Endothelial cell (in vitro differentiated cells): ENCODE measurements around the gene SHROOM2. TPM values are rescaled to one million over a fixed set of nuclear protein-coding genes. Genes with fewer than 3 reads are reported as not detected.

Experiments
- DNase-seq: peaks from one replicate; pipeline ENCODE4 v3.0.0; 2021; ENCODE audit warnings: low spot score
- H3K27ac Mint-ChIP-seq: one replicate; pipeline ENCODE4 v1.8.0; 2021; ENCODE audit warnings: mixed read lengths, inconsistent platforms; ENCODE audit not compliant: unreplicated experiment
- H3K27me3 Mint-ChIP-seq: one replicate; pipeline ENCODE4 v1.8.0; 2021; ENCODE audit warnings: mild to moderate bottlenecking, moderate library complexity, mixed read lengths, inconsistent platforms; ENCODE audit not compliant: unreplicated experiment
- H3K36me3 Mint-ChIP-seq: one replicate; pipeline ENCODE4 v1.8.0; 2021; ENCODE audit warnings: mild to moderate bottlenecking, low read depth, mixed read lengths, inconsistent platforms; ENCODE audit not compliant: unreplicated experiment
- H3K4me1 Mint-ChIP-seq: one replicate; pipeline ENCODE4 v1.8.0; 2021; ENCODE audit warnings: mild to moderate bottlenecking, mixed read lengths, inconsistent platforms; ENCODE audit not compliant: unreplicated experiment
- H3K4me3 Mint-ChIP-seq: one replicate; pipeline ENCODE4 v1.8.0; 2021; ENCODE audit warnings: mild to moderate bottlenecking, mixed read lengths, inconsistent platforms; ENCODE audit not compliant: unreplicated experiment
- H3K9me3 Mint-ChIP-seq: one replicate; pipeline ENCODE4 v1.8.0; 2021; ENCODE audit warnings: mixed read lengths, inconsistent platforms; ENCODE audit not compliant: unreplicated experiment
- total RNA-seq: library from RNA; stranded (reverse); fragmentation: NEBNext Ultra II Directional; extraction: Animal tissue kit (Norgen Biotek cat#: 25700); gene quantifications from one replicate; pipeline ENCODE4 v1.2.1, GENCODE V29; 2021; ENCODE audit not compliant: unreplicated experiment
- TF ChIP-seq, protein P1 (sequence below): fragments of 200-600 bp; sonication (generic); IDR thresholded peaks from one replicate; pipeline ENCODE4 v1.5.0; 2021; ENCODE audit warnings: antibody characterized with exemption; ENCODE audit not compliant: unreplicated experiment

Gene SHROOM2
- total RNA-seq, 1 donor from 2014 or later: 22.3 TPM

DNA sequence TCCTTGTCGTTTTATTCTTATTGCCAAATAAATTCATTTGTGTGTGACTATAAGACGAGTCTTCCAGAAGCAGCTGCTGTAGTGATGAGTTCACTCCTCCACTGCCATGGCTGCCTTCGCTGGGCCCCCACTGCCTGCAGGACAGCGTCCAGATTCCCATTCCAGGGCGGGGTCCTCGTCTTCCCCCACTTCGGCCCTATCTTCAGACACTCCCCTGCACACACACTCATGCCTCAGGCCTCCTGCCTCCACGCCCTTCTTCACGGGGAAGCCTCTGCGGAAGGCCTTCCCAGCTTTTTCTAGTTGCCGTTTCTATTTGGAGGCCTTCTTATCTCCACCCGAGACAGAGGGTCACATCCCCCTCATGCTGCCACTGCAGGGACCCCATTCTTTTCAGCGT lies 80.4 kb downstream of the SHROOM2 start:
- DNase-seq: no peak
- TF ChIP-seq, protein P1, sequence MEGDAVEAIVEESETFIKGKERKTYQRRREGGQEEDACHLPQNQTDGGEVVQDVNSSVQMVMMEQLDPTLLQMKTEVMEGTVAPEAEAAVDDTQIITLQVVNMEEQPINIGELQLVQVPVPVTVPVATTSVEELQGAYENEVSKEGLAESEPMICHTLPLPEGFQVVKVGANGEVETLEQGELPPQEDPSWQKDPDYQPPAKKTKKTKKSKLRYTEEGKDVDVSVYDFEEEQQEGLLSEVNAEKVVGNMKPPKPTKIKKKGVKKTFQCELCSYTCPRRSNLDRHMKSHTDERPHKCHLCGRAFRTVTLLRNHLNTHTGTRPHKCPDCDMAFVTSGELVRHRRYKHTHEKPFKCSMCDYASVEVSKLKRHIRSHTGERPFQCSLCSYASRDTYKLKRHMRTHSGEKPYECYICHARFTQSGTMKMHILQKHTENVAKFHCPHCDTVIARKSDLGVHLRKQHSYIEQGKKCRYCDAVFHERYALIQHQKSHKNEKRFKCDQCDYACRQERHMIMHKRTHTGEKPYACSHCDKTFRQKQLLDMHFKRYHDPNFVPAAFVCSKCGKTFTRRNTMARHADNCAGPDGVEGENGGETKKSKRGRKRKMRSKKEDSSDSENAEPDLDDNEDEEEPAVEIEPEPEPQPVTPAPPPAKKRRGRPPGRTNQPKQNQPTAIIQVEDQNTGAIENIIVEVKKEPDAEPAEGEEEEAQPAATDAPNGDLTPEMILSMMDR: no peak
- Mint-ChIP-seq H3K36me3 (no peaks in the 10 kb centered on the region), H3K27me3 (peaks cover 6% of the 10 kb centered on the region), H3K9me3 (no peaks in the 10 kb centered on the region), H3K4me1 (peaks cover 32% of the 10 kb centered on the region), H3K4me3 (no peak overlapping the region), H3K27ac (no peak overlapping the region)

DNA sequence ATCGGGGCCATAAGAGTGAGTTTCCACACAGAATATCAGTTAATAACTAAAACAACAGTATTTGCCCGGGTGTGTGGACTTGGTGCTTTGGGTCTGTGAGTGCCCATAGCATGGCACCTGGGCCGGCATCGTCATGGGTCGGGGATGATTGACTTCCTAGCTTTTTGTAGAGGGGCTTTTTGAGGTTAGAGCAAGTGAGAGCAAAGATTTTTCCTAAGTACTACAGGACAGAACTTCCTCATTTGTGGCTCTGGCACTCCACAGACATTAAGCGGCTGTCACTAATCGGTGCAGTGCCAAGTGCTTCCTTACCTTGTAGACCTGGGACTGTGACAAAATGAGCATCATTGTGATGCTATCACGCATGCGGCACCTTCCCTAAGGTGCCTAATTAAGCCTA lies 81.0 kb downstream of the SHROOM2 start:
- H3K4me3 Mint-ChIP-seq: no peak overlapping the region
- TF ChIP-seq, protein P1: no peak
- H3K9me3 Mint-ChIP-seq: no peaks in the 10 kb centered on the region
- peaks cover 6% of the 10 kb centered on the region for H3K27me3 Mint-ChIP-seq
- DNase-seq: no peak
- H3K36me3 Mint-ChIP-seq: no peaks in the 10 kb centered on the region
- H3K4me1 Mint-ChIP-seq: peaks cover 28% of the 10 kb centered on the region
- peak overlapping the region; percentile 48 for H3K27ac Mint-ChIP-seq

DNA sequence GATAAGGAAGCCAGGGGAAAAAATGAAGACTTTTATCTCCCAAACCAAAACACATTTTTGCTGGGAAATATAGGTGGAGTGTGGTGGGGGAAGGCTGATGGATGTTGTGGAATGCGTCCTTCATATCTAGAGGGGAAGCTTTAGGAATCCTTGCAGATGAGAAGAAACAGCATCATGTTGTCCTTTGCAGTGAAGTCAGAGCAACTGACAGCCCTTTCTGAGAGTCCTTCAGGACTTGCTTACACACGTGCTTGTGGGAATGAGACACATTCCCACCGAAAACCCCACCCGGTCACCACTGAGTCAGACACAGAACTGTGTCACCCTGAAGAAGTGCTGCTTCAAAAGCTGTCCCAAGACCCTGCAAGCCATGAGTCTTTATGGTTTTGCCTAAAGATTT lies 81.5 kb downstream of the SHROOM2 start:
- Mint-ChIP-seq H3K4me3 (no peak overlapping the region), H3K27me3 (peaks cover 6% of the 10 kb centered on the region), H3K27ac (no peak overlapping the region), H3K4me1 (peaks cover 28% of the 10 kb centered on the region), H3K9me3 (no peaks in the 10 kb centered on the region), H3K36me3 (no peaks in the 10 kb centered on the region)
- TF ChIP-seq, protein P1: no peak
- DNase-seq: no peak

DNA sequence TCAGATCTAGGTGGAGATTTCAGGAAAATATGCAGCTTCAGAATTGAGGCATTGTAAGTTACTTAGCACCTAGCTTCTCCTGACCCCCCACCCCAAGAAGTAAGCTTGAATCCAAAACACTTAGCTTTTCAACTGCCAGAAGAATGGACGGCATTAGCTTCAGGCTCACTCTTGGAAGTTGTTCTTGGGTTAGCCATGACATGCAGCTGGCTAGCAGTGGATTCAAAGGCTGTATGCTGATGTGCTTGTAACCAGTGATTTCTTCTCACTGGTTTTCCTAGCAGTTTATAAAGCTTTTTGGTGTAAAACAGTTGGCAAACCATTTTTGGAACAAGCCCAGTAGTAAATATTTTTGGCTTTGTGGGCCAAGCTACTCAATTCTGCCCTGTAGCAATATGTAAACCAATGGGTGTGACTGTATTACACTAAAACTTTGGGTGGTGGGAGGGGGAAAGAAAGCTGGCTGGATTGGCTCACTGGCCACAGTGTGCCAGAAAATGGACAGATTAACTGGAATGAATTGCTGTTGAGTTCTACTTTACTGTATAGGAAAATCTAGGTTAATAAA lies 85.6 kb downstream of the SHROOM2 start:
- Mint-ChIP-seq H3K27ac (no peak overlapping the region), H3K4me1 (peaks cover 14% of the 10 kb centered on the region), H3K27me3 (peaks cover 5% of the 10 kb centered on the region), H3K4me3 (no peak overlapping the region), H3K36me3 (no peaks in the 10 kb centered on the region), H3K9me3 (no peaks in the 10 kb centered on the region)
- TF ChIP-seq, protein P1: no peak
- no peak for DNase-seq

DNA sequence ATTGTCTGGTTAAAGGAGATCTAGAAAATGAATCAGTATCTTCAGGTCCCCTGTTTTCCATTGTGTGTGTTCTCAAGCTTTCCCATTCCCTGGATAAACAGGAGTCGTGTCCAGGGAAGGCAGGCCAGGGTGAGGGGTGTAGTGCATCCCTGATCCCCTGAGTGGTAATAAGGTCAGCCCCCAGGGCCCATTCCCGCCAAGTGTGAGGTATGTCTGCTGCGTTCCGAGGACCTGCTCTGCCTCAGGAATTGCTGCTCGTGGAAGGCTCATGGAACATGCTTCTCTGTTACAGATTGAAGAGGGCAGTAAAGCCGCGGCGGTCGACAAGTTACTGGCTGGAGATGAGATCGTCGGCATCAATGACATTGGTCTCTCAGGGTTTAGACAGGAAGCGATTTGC lies 87.1 kb downstream of the SHROOM2 start:
- Mint-ChIP-seq H3K4me3 (no peak overlapping the region), H3K27ac (no peak overlapping the region), H3K9me3 (no peaks in the 10 kb centered on the region), H3K4me1 (peaks cover 10% of the 10 kb centered on the region), H3K36me3 (no peaks in the 10 kb centered on the region), H3K27me3 (peaks cover 7% of the 10 kb centered on the region)
- TF ChIP-seq, protein P1: no peak
- DNase-seq: no peak
